Caco-2 (cell line): Measurements from ENCODE around the gene WNK4. TPM values are rescaled to one million over a fixed set of nuclear protein-coding genes. Genes with fewer than 3 reads are reported as not detected.
"Not testable (repeated sequence)": the region's sequence is repeated elsewhere in the genome, so short reads cannot be mapped to it uniquely, and the experiment has no call there.

Experiments used
- BruUV-seq: library from RNA; stranded (reverse); fragments of 400-500 nt; replicated peaks from 2 replicates; lab custom pipeline; 2021; lab: Mats Ljungman, UMichigan
- CTCF ChIA-PET: fragments of 300-600 bp; sonication (Branson Sonifier 250); formaldehyde crosslinking; loops from one replicate; lab custom pipeline; 2022; ENCODE audit warnings: antibody characterized with exemption; lab: Charles Lee
- POLR2A ChIA-PET: fragments of 300-600 bp; sonication (Branson Sonifier 250); formaldehyde crosslinking; loops from one replicate; lab custom pipeline; 2022; ENCODE audit warnings: antibody characterized with exemption; lab: Charles Lee
- DNase-seq, 2 experiments: peaks; one replicate each; pipeline versions ENCODE4 v3.0.0 to v3.0.0-alpha.2; 2020 to 2022
- H3K27me3 ChIP-seq: replicated peaks from 2 replicates; pipeline ENCODE4 v1.6.0; 2011; ENCODE audit warnings: low read length; ENCODE audit not compliant: control insufficient read depth, insufficient read depth
- H3K36me3 ChIP-seq: 2 replicates; pipeline ENCODE4 v1.5.1; 2011; ENCODE audit warnings: low read length; ENCODE audit not compliant: control insufficient read depth, insufficient read depth
- H3K4me1 ChIP-seq: fragments of 250-450 bp; sonication (Bioruptor Pico); 2 replicates; pipeline ENCODE4 v1.5.1; 2020; ENCODE audit warnings: mild to moderate bottlenecking
- H3K4me3 ChIP-seq: 2 replicates; pipeline ENCODE4 v1.5.1; 2011; ENCODE audit warnings: low read depth, mild to moderate bottlenecking, control low read depth, low read length
- H3K9me3 ChIP-seq: fragments of 250-450 bp; sonication (Bioruptor Pico); 2 replicates; pipeline ENCODE4 v1.5.1; 2020; ENCODE audit warnings: mild to moderate bottlenecking, moderate library complexity
- H3K27ac Mint-ChIP-seq: one replicate; pipeline ENCODE4 v1.8.0; 2022; ENCODE audit warnings: mixed read lengths; ENCODE audit not compliant: unreplicated experiment
- H3K27me3 Mint-ChIP-seq: one replicate; pipeline ENCODE4 v1.8.0; 2022; ENCODE audit warnings: mixed read lengths; ENCODE audit not compliant: insufficient read depth, unreplicated experiment
- H3K36me3 Mint-ChIP-seq: one replicate; pipeline ENCODE4 v1.8.0; 2022; ENCODE audit warnings: mild to moderate bottlenecking, mixed read lengths; ENCODE audit not compliant: insufficient read depth, unreplicated experiment
- H3K4me1 Mint-ChIP-seq: one replicate; pipeline ENCODE4 v1.8.0; 2022; ENCODE audit warnings: low read depth, mixed read lengths; ENCODE audit not compliant: unreplicated experiment
- H3K4me3 Mint-ChIP-seq: one replicate; pipeline ENCODE4 v1.8.0; 2022; ENCODE audit warnings: mild to moderate bottlenecking, moderate library complexity, mixed read lengths; ENCODE audit not compliant: unreplicated experiment
- H3K9me3 Mint-ChIP-seq: one replicate; pipeline ENCODE4 v1.8.0; 2022; ENCODE audit warnings: mixed read lengths; ENCODE audit not compliant: unreplicated experiment
- CTCF ChIP-seq, 2 experiments: fragments of 200-600 bp in 1 of 2; IDR thresholded peaks; 1 replicate in 1 of 2; 2 replicates in 1 of 2; pipeline versions ENCODE4 v1.5.1 to v1.8.0; 2011 to 2022; ENCODE audit warnings: antibody characterized with exemption in 1 of 2, control low read depth in 1 of 2, inconsistent platforms in 1 of 2, low read depth in 1 of 2, low read length in 1 of 2, mild to moderate bottlenecking in 1 of 2, moderate library complexity in 1 of 2; ENCODE audit not compliant: insufficient read depth in 1 of 2, severe bottlenecking in 1 of 2, unreplicated experiment in 1 of 2
- intact Hi-C: fragments of 100-400 bp; cut with micrococcal nuclease; formaldehyde crosslinking; loops from one replicate; pipeline ENCODE4 v1.10.0; 2022; ENCODE audit not compliant: unreplicated experiment
- total RNA-seq: library from RNA; stranded (reverse); gene quantifications from 2 replicates; pipeline ENCODE4 v1.2.3, GENCODE V29; 2022

WNK4 gene
- total RNA-seq, 1 experiment from 2014 or later = 4.1 TPM

DNA sequence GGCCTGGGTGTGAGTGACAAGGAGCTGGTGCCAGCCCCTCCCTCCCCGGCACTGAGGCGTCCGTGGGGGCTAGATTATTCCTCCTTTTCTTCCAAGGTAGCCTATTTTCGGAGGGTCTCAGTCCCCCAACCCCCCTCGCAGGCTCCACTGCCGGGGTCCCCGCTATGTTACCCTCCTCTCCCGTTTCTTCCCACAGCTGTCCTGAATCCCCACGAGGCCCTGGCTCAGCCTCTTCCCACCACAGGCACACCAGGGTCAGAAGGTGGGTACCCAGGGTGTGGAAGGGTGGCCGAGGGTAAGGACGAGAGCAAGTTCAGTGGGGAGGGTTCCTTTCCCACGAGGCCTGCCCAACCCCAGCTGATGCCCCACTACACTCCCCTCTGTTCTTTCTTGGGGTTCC is 18.8 kb upstream of the WNK4 start:
- Histone ChIP-seq H3K27me3 (no peaks in the 10 kb centered on the region), H3K36me3 (no peaks in the 10 kb centered on the region), H3K9me3 (no peaks in the 10 kb centered on the region), H3K4me3 (peak overlapping the region; percentile 68), H3K4me1 (peaks cover 28% of the 10 kb centered on the region)
- CTCF ChIA-PET = interaction anchor here (0.5 to 0.8 kb wide), 5 partner anchors 12 to 930 kb away, joined by 3 to 4 read pairs (median 3); partner anchors contain the start of genes BECN1 and VPS25
- BruUV-seq = no TSS peak
- TF ChIP-seq CTCF (IDR thresholded peaks at IDR 0.05; ENCODE audit: insufficient read depth in 1 of 2, low read depth in 1 of 2, low read length in 1 of 2, severe bottlenecking in 1 of 2, unreplicated experiment in 1 of 2) = no peak
- POLR2A ChIA-PET = no interaction called here
- peaks cover 20% of the 10 kb centered on the region for H3K4me1 Mint-ChIP-seq
- H3K27me3 Mint-ChIP-seq = no peaks in the 10 kb centered on the region
- H3K4me3 Mint-ChIP-seq = peak overlapping the region; percentile 65
- no peaks in the 10 kb centered on the region for H3K9me3 Mint-ChIP-seq
- peaks cover 6% of the 10 kb centered on the region for H3K36me3 Mint-ChIP-seq
- intact Hi-C loops = loop anchor here (5.0 kb wide), 2 partner anchors 84 to 184 kb away; partner anchors contain the start of genes PLEKHH3 and PSMC3IP
- no peak for DNase-seq
- peak overlapping the region; percentile 56 for H3K27ac Mint-ChIP-seq

GRCh38 chr17:42766124-42766523 is 14.3 kb upstream of the WNK4 start:
- peaks cover 6% of the 10 kb centered on the region for H3K36me3 Mint-ChIP-seq
- no peaks in the 10 kb centered on the region for H3K9me3 ChIP-seq
- no peak for TF ChIP-seq CTCF (IDR thresholded peaks at IDR 0.05; ENCODE audit: insufficient read depth in 1 of 2, low read depth in 1 of 2, low read length in 1 of 2, severe bottlenecking in 1 of 2, unreplicated experiment in 1 of 2)
- no peaks in the 10 kb centered on the region for H3K36me3 ChIP-seq
- no peak overlapping the region for H3K4me3 ChIP-seq
- H3K4me3 Mint-ChIP-seq = no peak overlapping the region
- no peaks in the 10 kb centered on the region for H3K27me3 ChIP-seq
- no peak overlapping the region for H3K27ac Mint-ChIP-seq
- intact Hi-C loops = no loop called here
- no peaks in the 10 kb centered on the region for H3K9me3 Mint-ChIP-seq
- no TSS peak for BruUV-seq
- POLR2A ChIA-PET = interaction anchor here (0.6 kb wide), 1 partner anchor 40 kb away, joined by 15 read pairs; no protein-coding TSS in a partner anchor
- H3K27me3 Mint-ChIP-seq = no peaks in the 10 kb centered on the region
- H3K4me1 ChIP-seq = peaks cover 15% of the 10 kb centered on the region
- peak in 1 of 2 experiments; percentile 23 for DNase-seq
- peaks cover 13% of the 10 kb centered on the region for H3K4me1 Mint-ChIP-seq
- CTCF ChIA-PET = interaction anchor here (0.6 kb wide), 1 partner anchor 109 kb away, joined by 3 read pairs; no protein-coding TSS in a partner anchor

DNA sequence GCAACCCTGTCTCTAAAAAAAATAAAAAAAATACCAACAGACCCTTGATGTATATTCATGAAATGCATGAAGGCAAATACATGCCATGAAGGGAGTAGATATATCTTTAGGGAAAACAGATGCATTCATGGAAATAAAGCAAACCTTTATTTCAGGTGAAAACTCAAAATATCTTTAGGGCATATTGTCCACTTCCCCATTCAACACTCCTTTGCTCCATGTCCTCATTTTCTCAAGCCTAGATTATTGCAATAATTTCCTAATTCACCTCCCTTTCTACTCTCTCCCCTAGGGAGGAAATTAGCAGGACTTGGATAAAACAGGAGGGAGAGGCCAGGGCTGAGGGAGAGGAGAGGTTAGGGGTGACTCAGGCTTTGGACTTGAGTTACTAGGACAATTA is 12.9 kb upstream of the WNK4 start:
- H3K9me3 Mint-ChIP-seq = no peaks in the 10 kb centered on the region
- H3K9me3 ChIP-seq = no peaks in the 10 kb centered on the region
- no peak overlapping the region for H3K27ac Mint-ChIP-seq
- H3K27me3 Mint-ChIP-seq = no peaks in the 10 kb centered on the region
- no peak overlapping the region for H3K4me3 ChIP-seq
- H3K36me3 Mint-ChIP-seq = peaks cover 9% of the 10 kb centered on the region
- no peak for TF ChIP-seq CTCF (IDR thresholded peaks at IDR 0.05; ENCODE audit: insufficient read depth in 1 of 2, low read depth in 1 of 2, low read length in 1 of 2, severe bottlenecking in 1 of 2, unreplicated experiment in 1 of 2)
- ChIA-PET CTCF (no interaction called here), POLR2A (no interaction called here)
- H3K4me3 Mint-ChIP-seq = no peak overlapping the region
- intact Hi-C loops = no loop called here
- no TSS peak for BruUV-seq
- H3K27me3 ChIP-seq = no peaks in the 10 kb centered on the region
- no peaks in the 10 kb centered on the region for H3K36me3 ChIP-seq
- H3K4me1 ChIP-seq = peaks cover 7% of the 10 kb centered on the region
- DNase-seq = no peak
- H3K4me1 Mint-ChIP-seq = peaks cover 13% of the 10 kb centered on the region

GRCh38 chr17:42768006-42768405 is 12.4 kb upstream of the WNK4 start:
- H3K9me3 ChIP-seq, intact Hi-C loops, POLR2A ChIA-PET, H3K27me3 Mint-ChIP-seq, H3K9me3 Mint-ChIP-seq, H3K27me3 ChIP-seq, DNase-seq, H3K4me3 ChIP-seq, H3K36me3 ChIP-seq, H3K4me1 ChIP-seq, H3K4me3 Mint-ChIP-seq, H3K36me3 Mint-ChIP-seq, BruUV-seq, H3K27ac Mint-ChIP-seq: not testable (repeated sequence)
- CTCF ChIA-PET = interaction anchor here (0.6 kb wide), 1 partner anchor 135 kb away, joined by 3 read pairs; no protein-coding TSS in a partner anchor
- peaks cover 13% of the 10 kb centered on the region for H3K4me1 Mint-ChIP-seq

DNA sequence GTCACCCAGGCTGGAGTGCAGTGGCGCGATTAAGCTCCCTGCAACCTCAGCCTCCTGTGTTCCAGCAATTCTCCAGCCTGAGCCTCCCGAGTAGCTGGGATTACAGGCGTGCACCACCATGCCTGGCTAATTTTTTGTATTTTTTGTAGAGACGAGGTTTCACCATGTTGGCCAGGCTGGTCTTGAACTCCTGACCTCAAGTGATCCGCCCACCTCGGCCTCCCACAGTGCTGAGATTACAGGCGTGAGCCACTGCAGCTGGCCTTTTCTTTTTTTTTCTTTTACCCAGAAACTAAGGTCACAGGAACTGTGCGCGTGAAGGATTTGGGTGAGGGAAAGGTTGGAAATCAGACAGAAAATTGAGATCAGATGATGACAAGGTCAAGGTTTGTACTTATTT is 10.4 kb upstream of the WNK4 start:
- H3K36me3 ChIP-seq, DNase-seq, H3K4me3 Mint-ChIP-seq, POLR2A ChIA-PET, CTCF ChIA-PET, H3K4me1 ChIP-seq, intact Hi-C loops, H3K4me1 Mint-ChIP-seq, H3K27ac Mint-ChIP-seq, H3K9me3 ChIP-seq, H3K9me3 Mint-ChIP-seq, H3K27me3 ChIP-seq, BruUV-seq, H3K4me3 ChIP-seq, H3K27me3 Mint-ChIP-seq: not testable (repeated sequence)
- peaks cover 16% of the 10 kb centered on the region for H3K36me3 Mint-ChIP-seq
